A549 (cell line): ENCODE measurements around the gene SERINC3.

Experiments
- CTCF ChIP-seq: fragments of >200 bp; sonication (Bioruptor Twin); formaldehyde crosslinking; IDR thresholded peaks from 3 replicates; pipeline ENCODE4 v1.5.1; 2016
- EP300 ChIP-seq, 2 experiments: fragments of >200 bp; sonication (Bioruptor Twin); formaldehyde crosslinking; IDR thresholded peaks; 2 replicates in 1 of 2; 3 replicates in 1 of 2; pipeline ENCODE4 v1.6.1; 2016 to 2017
- JUN ChIP-seq, 2 experiments: fragments of >200 bp; sonication (Bioruptor Twin); formaldehyde crosslinking; IDR thresholded peaks; 2 replicates in 1 of 2; 3 replicates in 1 of 2; pipeline ENCODE4 v1.6.1; 2016 to 2017
- MAX ChIP-seq: IDR thresholded peaks from 2 replicates; pipeline ENCODE4 v1.6.1; 2012
- POLR2A ChIP-seq: IDR thresholded peaks from 2 replicates; pipeline ENCODE4 v1.6.1; 2012; ENCODE audit warnings: mild to moderate bottlenecking, low read length
- RFX5 ChIP-seq: fragments of 450-650 bp; IDR thresholded peaks from 2 replicates; pipeline ENCODE4 v1.7.1; 2014; ENCODE audit warnings: antibody characterized with exemption, mild to moderate bottlenecking, moderate library complexity
- SREBF2 ChIP-seq: fragments of 450-650 bp; IDR thresholded peaks from 2 replicates; pipeline ENCODE4 v1.6.1; 2014; ENCODE audit warnings: mild to moderate bottlenecking, moderate library complexity
- ZC3H11A ChIP-seq: fragments of 450-650 bp; IDR thresholded peaks from 2 replicates; pipeline ENCODE4 v1.6.1; 2014; ENCODE audit warnings: antibody characterized with exemption, mild to moderate bottlenecking

GRCh38 chr20:44540834-44541233 is 19.0 kb upstream of the SERINC3 start:
- no peak for TF ChIP-seq ZC3H11A
- TF ChIP-seq SREBF2: no peak
- TF ChIP-seq MAX: no peak
- TF ChIP-seq POLR2A: no peak
- no peak for TF ChIP-seq RFX5
- TF ChIP-seq CTCF: no peak
- TF ChIP-seq JUN (IDR thresholded peaks at IDR 0.05): no peak
- TF ChIP-seq EP300 (IDR thresholded peaks at IDR 0.05): no peak
